Upper lobe of right lung (tissue), 1 donor: ENCODE measurements around the gene OR2J2. TPM values are rescaled to one million over a fixed set of nuclear protein-coding genes. Genes with fewer than 3 reads are reported as not detected.
"Not testable (repeated sequence)": the region's sequence is repeated elsewhere in the genome, so short reads cannot be mapped to it uniquely, and the experiment has no call there.

ENCODE experiments used
- ATAC-seq: fragments of 200-7000 bp; cut with Tn5 transposase; one replicate; pipeline ENCODE4 v1.9.1; 2020; ENCODE audit warnings: mild to moderate bottlenecking, moderate library complexity
- DNase-seq: peaks from one replicate; pipeline ENCODE4 v3.0.0-alpha.2; 2020
- H3K27ac ChIP-seq: fragments of 200-600 bp; one replicate; pipeline ENCODE4 v1.8.0; 2022
- H3K27me3 ChIP-seq: fragments of 200-600 bp; one replicate; pipeline ENCODE4 v1.8.0; 2022; ENCODE audit warnings: mild to moderate bottlenecking
- H3K36me3 ChIP-seq: fragments of 200-600 bp; one replicate; pipeline ENCODE4 v1.8.0; 2022
- H3K4me1 ChIP-seq: fragments of 200-600 bp; one replicate; pipeline ENCODE4 v1.8.0; 2022
- H3K4me3 ChIP-seq: fragments of 200-600 bp; one replicate; pipeline ENCODE4 v1.8.0; 2022; ENCODE audit warnings: mild to moderate bottlenecking
- H3K9me3 ChIP-seq: fragments of 200-600 bp; one replicate; pipeline ENCODE4 v1.8.0; 2022
- intact Hi-C: fragments of 100-400 bp; cut with DNase I; formaldehyde crosslinking; loops from one replicate; pipeline ENCODE4 v1.11.0; 2022
- total RNA-seq: library from RNA; stranded (reverse); fragmentation: NEBNext Ultra II Directional; extraction: Animal tissue kit (Norgen Biotek cat#: 25700); gene quantifications from one replicate; pipeline ENCODE4 v1.2.1, GENCODE V29; 2021
- TF ChIP-seq, protein P1 (sequence below): fragments of 200-600 bp; IDR thresholded peaks from one replicate; pipeline ENCODE4 v1.8.0; 2022; ENCODE audit warnings: antibody characterized with exemption
- donor health status: DM: no; HTN: yes; CAD: no; lungs with severe emphysema.

OR2J2 gene
- total RNA-seq, 1 donor from 2014 or later, result not detected

DNA sequence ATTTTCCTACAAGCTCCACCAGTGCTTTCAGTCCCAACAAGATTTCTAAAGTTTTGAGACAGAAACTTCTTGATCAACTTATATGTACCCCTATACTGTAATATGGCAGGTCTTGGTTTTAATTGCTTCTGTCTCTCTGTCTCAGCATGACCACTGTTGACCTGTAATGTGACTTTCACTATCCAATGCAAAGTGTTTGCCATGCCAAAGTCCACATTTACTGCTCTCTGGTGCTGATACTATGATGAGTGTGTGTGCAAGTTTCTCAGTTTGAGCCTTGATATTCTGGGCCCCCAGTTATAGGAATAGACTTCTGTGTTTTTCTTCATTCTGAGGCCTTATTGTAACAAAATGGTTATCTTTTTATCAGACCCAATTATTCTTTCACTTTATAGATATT is 45.8 kb downstream of the OR2J2 start:
- no peak for ATAC-seq
- TF ChIP-seq, protein P1, sequence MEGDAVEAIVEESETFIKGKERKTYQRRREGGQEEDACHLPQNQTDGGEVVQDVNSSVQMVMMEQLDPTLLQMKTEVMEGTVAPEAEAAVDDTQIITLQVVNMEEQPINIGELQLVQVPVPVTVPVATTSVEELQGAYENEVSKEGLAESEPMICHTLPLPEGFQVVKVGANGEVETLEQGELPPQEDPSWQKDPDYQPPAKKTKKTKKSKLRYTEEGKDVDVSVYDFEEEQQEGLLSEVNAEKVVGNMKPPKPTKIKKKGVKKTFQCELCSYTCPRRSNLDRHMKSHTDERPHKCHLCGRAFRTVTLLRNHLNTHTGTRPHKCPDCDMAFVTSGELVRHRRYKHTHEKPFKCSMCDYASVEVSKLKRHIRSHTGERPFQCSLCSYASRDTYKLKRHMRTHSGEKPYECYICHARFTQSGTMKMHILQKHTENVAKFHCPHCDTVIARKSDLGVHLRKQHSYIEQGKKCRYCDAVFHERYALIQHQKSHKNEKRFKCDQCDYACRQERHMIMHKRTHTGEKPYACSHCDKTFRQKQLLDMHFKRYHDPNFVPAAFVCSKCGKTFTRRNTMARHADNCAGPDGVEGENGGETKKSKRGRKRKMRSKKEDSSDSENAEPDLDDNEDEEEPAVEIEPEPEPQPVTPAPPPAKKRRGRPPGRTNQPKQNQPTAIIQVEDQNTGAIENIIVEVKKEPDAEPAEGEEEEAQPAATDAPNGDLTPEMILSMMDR, result no peak
- no peak for DNase-seq

GRCh38 chr6:29217242-29217641 is 46.5 kb downstream of the OR2J2 start:
- H3K27me3 ChIP-seq, H3K36me3 ChIP-seq, H3K9me3 ChIP-seq, intact Hi-C loops, H3K4me1 ChIP-seq, ATAC-seq, DNase-seq, H3K27ac ChIP-seq, H3K4me3 ChIP-seq: not testable (repeated sequence)

More for the DNA sequence above, 45.8 kb downstream of the OR2J2 start:
- Histone ChIP-seq H3K36me3 (no peaks in the 10 kb centered on the region), H3K27ac (no peak overlapping the region), H3K9me3 (no peaks in the 10 kb centered on the region), H3K4me1 (no peaks in the 10 kb centered on the region), H3K4me3 (no peak overlapping the region), H3K27me3 (no peaks in the 10 kb centered on the region)
- intact Hi-C loops, result no loop called here

GRCh38 chr6:29218056-29218455 is 47.3 kb downstream of the OR2J2 start:
- DNase-seq, H3K27ac ChIP-seq, H3K36me3 ChIP-seq, H3K4me1 ChIP-seq, H3K9me3 ChIP-seq, H3K4me3 ChIP-seq, H3K27me3 ChIP-seq, ATAC-seq, intact Hi-C loops: not testable (repeated sequence)

Other genes starting within 250 kb of the OR2J2 start
- 49.9 TPM for gene TRIM27, start 246.9 kb upstream of the OR2J2 start, total RNA-seq
- gene ZNF311, start 165.6 kb upstream of the OR2J2 start, total RNA-seq, result 1.8 TPM
- not detected for gene OR2W1, start 125.7 kb upstream of the OR2J2 start, total RNA-seq
- gene OR2B3, start 83.6 kb upstream of the OR2J2 start, total RNA-seq, result not detected
- not detected for gene OR2J1, start 71.4 kb upstream of the OR2J2 start, total RNA-seq
- not detected for gene OR2J3, start 62.8 kb upstream of the OR2J2 start, total RNA-seq
- gene OR14J1, start 130.8 kb downstream of the OR2J2 start, total RNA-seq, result not detected
- gene OR5V1, start 198.0 kb downstream of the OR2J2 start, total RNA-seq, result not detected
- not detected for gene OR12D3, start 204.4 kb downstream of the OR2J2 start, total RNA-seq
- gene OR12D2, start 224.7 kb downstream of the OR2J2 start, total RNA-seq, result not detected
- not detected for gene OR12D1, start 244.0 kb downstream of the OR2J2 start, total RNA-seq